ENCODE measurements around the gene DYRK4.
A peak's percentile ranks its signal among the peaks of the same experiment; 100 is the strongest.

DYRK4 gene

DNA sequence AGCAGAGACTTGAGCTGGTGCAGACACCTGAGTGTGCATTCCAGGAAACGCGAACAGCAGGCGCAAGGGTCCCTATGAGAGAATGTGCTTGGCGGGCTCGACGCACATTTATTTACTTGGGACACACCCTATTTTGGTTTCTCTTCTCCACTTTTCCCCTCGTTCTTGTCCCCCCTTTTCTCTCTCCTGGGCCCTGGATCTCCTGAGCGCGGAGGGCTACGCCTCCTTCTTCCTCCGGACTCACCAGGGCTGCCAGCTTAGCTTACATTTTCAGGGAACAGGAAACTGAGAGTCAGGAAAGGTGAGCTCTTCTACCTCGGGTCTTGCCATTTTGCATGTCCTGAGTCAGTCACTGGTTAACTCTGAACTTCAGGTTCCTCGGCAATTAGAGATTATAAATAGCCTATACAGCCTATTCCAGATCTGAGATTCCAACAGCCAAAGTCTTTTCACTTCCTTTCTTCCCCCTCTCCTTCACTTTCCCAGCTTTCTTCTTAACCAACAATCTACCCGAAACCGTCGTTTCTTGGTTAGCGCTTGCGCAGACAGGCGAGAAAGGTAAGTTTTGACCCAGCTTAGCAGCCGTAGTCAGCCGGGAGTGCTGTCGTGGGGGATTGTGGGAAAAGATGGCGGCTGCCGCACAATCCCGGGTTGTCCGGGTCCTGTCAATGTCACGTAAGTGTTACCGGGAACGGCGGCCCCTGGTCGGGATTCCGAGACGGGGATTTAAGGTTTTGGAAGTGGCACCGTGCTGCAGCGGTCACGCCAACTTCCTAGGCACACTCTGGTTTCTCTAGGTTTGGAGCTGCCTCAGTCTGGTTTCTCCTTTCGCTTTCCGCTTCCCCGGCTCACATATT lies 86.7 kb downstream of the DYRK4 start, which contains the start of the genes AKAP3 and NDUFA9:
AKAP3 (minus strand) TSS at position 551 of the 857 bp plus-strand sequence. CDS start 10,855 bp downstream, outside the sequence.
NDUFA9 (plus strand) TSS at position 614 of the 857 bp plus-strand sequence; CDS start at position 627, 13 bp downstream.
- peak within 1 kb of the TSS; percentile 80 to 91 for H3K9ac ChIP-seq (ENCODE audit: low read depth in 1 of 2, low read length in 2 of 2)
- H3K9me3 ChIP-seq (ENCODE audit: control insufficient read depth in 1 of 2, low read length in 2 of 2) = no peaks in the 10 kb centered on the region
- H3K27ac ChIP-seq (ENCODE audit: low read depth, low read length) = peak within 1 kb of the TSS; percentile 59
- peaks cover 34 to 40% of the 10 kb centered on the region in 2 donors for H3K4me1 ChIP-seq (ENCODE audit: control insufficient read depth in 1 of 2, insufficient read depth in 2 of 2, low read length in 2 of 2)
- peak within 1 kb of the TSS; percentile 87 to 95 for H3K4me3 ChIP-seq (ENCODE audit: low read depth in 1 of 2, low read length in 2 of 2)
- no peaks in the 10 kb centered on the region for H3K27me3 ChIP-seq (ENCODE audit: control insufficient read depth in 1 of 2, insufficient read depth in 2 of 2, low read length in 2 of 2)
- peaks cover 0 to 3% of the 10 kb centered on the region in 2 donors for H3K36me3 ChIP-seq (ENCODE audit: control insufficient read depth in 1 of 2, insufficient read depth in 2 of 2, low read length in 2 of 2)

DNA sequence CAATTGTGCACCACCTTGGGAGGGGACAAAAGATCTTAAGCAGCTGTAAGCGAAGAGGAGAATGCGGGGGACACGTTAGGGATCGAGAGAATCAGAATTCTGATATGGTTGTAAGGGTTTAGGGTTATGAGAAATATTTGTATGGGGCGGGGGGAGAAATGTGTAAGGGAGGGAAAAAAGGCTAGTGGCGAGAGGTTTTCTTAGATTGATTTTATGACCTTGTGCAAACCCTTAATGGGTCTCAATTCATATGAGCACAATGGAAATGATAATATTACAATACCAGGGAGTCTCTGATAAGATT lies 87.3 kb downstream of the DYRK4 start:
- no peaks in the 10 kb centered on the region for H3K27me3 ChIP-seq (ENCODE audit: control insufficient read depth in 1 of 2, insufficient read depth in 2 of 2, low read length in 2 of 2)
- peaks cover 4 to 6% of the 10 kb centered on the region in 2 donors for H3K36me3 ChIP-seq (ENCODE audit: control insufficient read depth in 1 of 2, insufficient read depth in 2 of 2, low read length in 2 of 2)
- H3K9me3 ChIP-seq (ENCODE audit: control insufficient read depth in 1 of 2, low read length in 2 of 2) = no peaks in the 10 kb centered on the region
- H3K9ac ChIP-seq (ENCODE audit: low read depth in 1 of 2, low read length in 2 of 2) = peak overlapping the region; percentile 80 to 91
- peaks cover 34 to 40% of the 10 kb centered on the region in 2 donors for H3K4me1 ChIP-seq (ENCODE audit: control insufficient read depth in 1 of 2, insufficient read depth in 2 of 2, low read length in 2 of 2)
- peak overlapping the region; percentile 13 for H3K27ac ChIP-seq (ENCODE audit: low read depth, low read length)
- peak overlapping the region; percentile 87 to 95 for H3K4me3 ChIP-seq (ENCODE audit: low read depth in 1 of 2, low read length in 2 of 2)

DNA sequence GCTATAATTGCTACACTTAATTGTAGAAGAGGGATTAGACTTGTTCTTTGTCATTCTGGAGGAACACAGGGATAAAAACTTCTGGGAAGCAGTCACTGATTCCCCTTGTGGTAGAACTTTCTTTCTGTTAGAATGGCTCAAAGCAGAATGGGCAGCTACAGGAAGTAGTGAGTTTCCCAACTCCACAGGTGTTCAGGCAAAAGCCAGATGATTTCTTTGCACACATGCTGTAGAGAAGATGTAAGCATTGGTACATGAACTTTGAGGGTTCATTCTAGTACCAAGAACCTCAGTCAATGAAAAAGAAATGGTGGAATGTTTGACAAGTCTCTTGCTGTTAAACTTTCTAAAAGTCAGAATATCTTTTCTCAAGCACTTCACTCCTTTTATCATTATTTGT lies 91.2 kb downstream of the DYRK4 start:
- no peaks in the 10 kb centered on the region for H3K9me3 ChIP-seq (ENCODE audit: control insufficient read depth in 1 of 2, low read length in 2 of 2)
- H3K36me3 ChIP-seq (ENCODE audit: control insufficient read depth in 1 of 2, insufficient read depth in 2 of 2, low read length in 2 of 2) = peaks cover 29 to 41% of the 10 kb centered on the region in 2 donors
- no peak overlapping the region for H3K4me3 ChIP-seq (ENCODE audit: low read depth in 1 of 2, low read length in 2 of 2)
- no peaks in the 10 kb centered on the region for H3K27me3 ChIP-seq (ENCODE audit: control insufficient read depth in 1 of 2, insufficient read depth in 2 of 2, low read length in 2 of 2)
- H3K9ac ChIP-seq (ENCODE audit: low read depth in 1 of 2, low read length in 2 of 2) = no peak overlapping the region
- H3K27ac ChIP-seq (ENCODE audit: low read depth, low read length) = no peak overlapping the region
- peaks cover 29 to 32% of the 10 kb centered on the region in 2 donors for H3K4me1 ChIP-seq (ENCODE audit: control insufficient read depth in 1 of 2, insufficient read depth in 2 of 2, low read length in 2 of 2)

DNA sequence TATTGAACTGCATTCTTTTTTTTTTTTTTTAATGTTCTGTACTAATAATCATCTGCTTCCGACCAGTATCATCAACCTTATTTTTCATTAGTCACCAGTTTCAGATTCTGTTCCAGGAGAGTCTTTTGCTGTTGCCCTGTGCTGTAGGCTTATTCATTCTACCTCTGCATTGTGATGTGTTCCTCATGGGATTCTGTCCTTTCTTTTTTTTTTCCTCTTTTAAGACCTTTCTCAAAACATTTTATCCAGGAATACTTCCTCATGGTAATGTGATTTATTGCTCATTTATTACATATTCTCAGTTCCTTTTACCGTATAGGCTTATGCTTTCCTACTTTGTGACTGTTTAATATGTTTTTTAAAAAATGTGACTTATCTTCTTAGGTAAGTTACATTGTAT lies 91.7 kb downstream of the DYRK4 start:
- H3K9ac ChIP-seq (ENCODE audit: low read depth in 1 of 2, low read length in 2 of 2) = no peak overlapping the region
- H3K27ac ChIP-seq (ENCODE audit: low read depth, low read length) = no peak overlapping the region
- peaks cover 29 to 44% of the 10 kb centered on the region in 2 donors for H3K36me3 ChIP-seq (ENCODE audit: control insufficient read depth in 1 of 2, insufficient read depth in 2 of 2, low read length in 2 of 2)

More for the DNA sequence above, 91.7 kb downstream of the DYRK4 start:
- H3K4me1 ChIP-seq (ENCODE audit: control insufficient read depth in 1 of 2, insufficient read depth in 2 of 2, low read length in 2 of 2) = peaks cover 27 to 32% of the 10 kb centered on the region in 2 donors
- no peak overlapping the region for H3K4me3 ChIP-seq (ENCODE audit: low read depth in 1 of 2, low read length in 2 of 2)
- no peaks in the 10 kb centered on the region for H3K9me3 ChIP-seq (ENCODE audit: control insufficient read depth in 1 of 2, low read length in 2 of 2)
- H3K27me3 ChIP-seq (ENCODE audit: control insufficient read depth in 1 of 2, insufficient read depth in 2 of 2, low read length in 2 of 2) = no peaks in the 10 kb centered on the region
